ENCODE results near the gene CDH13.

Gene CDH13

DNA sequence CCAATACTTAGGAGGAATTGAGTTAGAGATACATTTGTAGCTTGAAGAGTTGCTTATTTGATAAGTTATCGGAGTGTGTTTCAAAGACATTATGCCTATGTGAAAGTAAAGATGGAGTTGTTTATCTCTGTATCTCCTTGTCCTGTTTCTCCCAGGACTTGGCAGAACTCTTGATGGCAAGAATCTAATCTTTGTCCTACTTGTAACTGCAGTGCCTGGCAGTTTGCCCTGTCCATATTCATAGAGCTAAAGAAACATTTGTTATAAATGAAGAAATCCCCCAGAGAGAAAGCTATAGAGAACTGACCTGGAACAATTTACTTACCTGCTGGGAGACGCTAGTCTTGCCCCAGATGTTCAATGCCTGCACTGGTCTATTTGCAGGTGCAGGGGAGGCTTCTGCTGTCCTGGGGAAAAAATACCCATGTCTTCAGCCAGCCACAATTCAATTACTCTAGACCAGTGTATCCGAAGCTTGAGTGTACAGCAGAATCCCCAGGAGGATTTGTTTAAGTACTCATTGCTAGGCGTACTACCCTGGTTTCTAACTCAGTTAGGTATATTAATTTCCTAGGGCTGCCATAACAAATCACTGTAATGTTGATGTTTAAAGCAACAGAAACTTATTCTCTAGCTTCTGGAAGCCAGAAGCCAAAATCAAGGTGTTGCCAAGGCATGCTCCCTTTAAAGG is 771.0 kb downstream of the CDH13 start:
- no peaks in the 10 kb centered on the region for H3K9me3 ChIP-seq (ENCODE audit: control insufficient read depth, insufficient read depth, low read length)
- no peaks in the 10 kb centered on the region for H3K79me2 ChIP-seq (ENCODE audit: control insufficient read depth, low read length)
- H3K27ac ChIP-seq (ENCODE audit: low read depth, low read length) = no peak overlapping the region
- H3K4me3 ChIP-seq (ENCODE audit: low read length) = no peak overlapping the region
- H3K4me2 ChIP-seq (ENCODE audit: low read length) = no peak overlapping the region
- H3K36me3 ChIP-seq (ENCODE audit: control insufficient read depth, low read length) = no peaks in the 10 kb centered on the region
- TF ChIP-seq, protein P1, sequence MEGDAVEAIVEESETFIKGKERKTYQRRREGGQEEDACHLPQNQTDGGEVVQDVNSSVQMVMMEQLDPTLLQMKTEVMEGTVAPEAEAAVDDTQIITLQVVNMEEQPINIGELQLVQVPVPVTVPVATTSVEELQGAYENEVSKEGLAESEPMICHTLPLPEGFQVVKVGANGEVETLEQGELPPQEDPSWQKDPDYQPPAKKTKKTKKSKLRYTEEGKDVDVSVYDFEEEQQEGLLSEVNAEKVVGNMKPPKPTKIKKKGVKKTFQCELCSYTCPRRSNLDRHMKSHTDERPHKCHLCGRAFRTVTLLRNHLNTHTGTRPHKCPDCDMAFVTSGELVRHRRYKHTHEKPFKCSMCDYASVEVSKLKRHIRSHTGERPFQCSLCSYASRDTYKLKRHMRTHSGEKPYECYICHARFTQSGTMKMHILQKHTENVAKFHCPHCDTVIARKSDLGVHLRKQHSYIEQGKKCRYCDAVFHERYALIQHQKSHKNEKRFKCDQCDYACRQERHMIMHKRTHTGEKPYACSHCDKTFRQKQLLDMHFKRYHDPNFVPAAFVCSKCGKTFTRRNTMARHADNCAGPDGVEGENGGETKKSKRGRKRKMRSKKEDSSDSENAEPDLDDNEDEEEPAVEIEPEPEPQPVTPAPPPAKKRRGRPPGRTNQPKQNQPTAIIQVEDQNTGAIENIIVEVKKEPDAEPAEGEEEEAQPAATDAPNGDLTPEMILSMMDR (IDR thresholded peaks at IDR 0.05; ENCODE audit: low read depth, low read length, poor library complexity, severe bottlenecking) = no peak
- TF ChIP-seq EZH2phosphoT487 (IDR thresholded peaks at IDR 0.05; ENCODE audit: borderline replicate concordance, low read length) = no peak
- H4K20me1 ChIP-seq (ENCODE audit: control insufficient read depth, insufficient read depth, low read depth, low read length) = no peaks in the 10 kb centered on the region
- no peaks in the 10 kb centered on the region for H3K4me1 ChIP-seq (ENCODE audit: control insufficient read depth, low read length)
- no peaks in the 10 kb centered on the region for H3K27me3 ChIP-seq (ENCODE audit: control insufficient read depth, low read length)
- H3K9me2 ChIP-seq (replicated peaks; ENCODE audit: control insufficient read depth, low read length) = no peaks in the 10 kb centered on the region
- H3F3A ChIP-seq (ENCODE audit: control insufficient read depth, insufficient read depth) = no peaks in the 10 kb centered on the region

GRCh38 chr16:83400234-83400633 is 773.5 kb downstream of the CDH13 start:
- no peak overlapping the region for H3K4me3 ChIP-seq (ENCODE audit: low read length)
- TF ChIP-seq EZH2phosphoT487 (IDR thresholded peaks at IDR 0.05; ENCODE audit: borderline replicate concordance, low read length) = no peak
- TF ChIP-seq, protein P1 (IDR thresholded peaks at IDR 0.05; ENCODE audit: low read depth, low read length, poor library complexity, severe bottlenecking) = no peak
- H3K9me2 ChIP-seq (replicated peaks; ENCODE audit: control insufficient read depth, low read length) = no peaks in the 10 kb centered on the region
- no peaks in the 10 kb centered on the region for H3K4me1 ChIP-seq (ENCODE audit: control insufficient read depth, low read length)
- no peaks in the 10 kb centered on the region for H3K9me3 ChIP-seq (ENCODE audit: control insufficient read depth, insufficient read depth, low read length)
- H3K27me3 ChIP-seq (ENCODE audit: control insufficient read depth, low read length) = no peaks in the 10 kb centered on the region
- H3K36me3 ChIP-seq (ENCODE audit: control insufficient read depth, low read length) = no peaks in the 10 kb centered on the region
- H3F3A ChIP-seq (ENCODE audit: control insufficient read depth, insufficient read depth) = no peaks in the 10 kb centered on the region
- no peak overlapping the region for H3K27ac ChIP-seq (ENCODE audit: low read depth, low read length)
- no peak overlapping the region for H3K4me2 ChIP-seq (ENCODE audit: low read length)
- H4K20me1 ChIP-seq (ENCODE audit: control insufficient read depth, insufficient read depth, low read depth, low read length) = no peaks in the 10 kb centered on the region
- no peaks in the 10 kb centered on the region for H3K79me2 ChIP-seq (ENCODE audit: control insufficient read depth, low read length)

GRCh38 chr16:83402160-83402814 is 775.5 kb downstream of the CDH13 start:
- Histone ChIP-seq H3K9me2 (replicated peaks; ENCODE audit: control insufficient read depth, low read length) (no peaks in the 10 kb centered on the region), H3K36me3 (ENCODE audit: control insufficient read depth, low read length) (no peaks in the 10 kb centered on the region), H3K4me1 (ENCODE audit: control insufficient read depth, low read length) (no peaks in the 10 kb centered on the region), H3K27ac (ENCODE audit: low read depth, low read length) (no peak overlapping the region), H3K79me2 (ENCODE audit: control insufficient read depth, low read length) (no peaks in the 10 kb centered on the region), H4K20me1 (ENCODE audit: control insufficient read depth, insufficient read depth, low read depth, low read length) (no peaks in the 10 kb centered on the region), H3K9me3 (ENCODE audit: control insufficient read depth, insufficient read depth, low read length) (no peaks in the 10 kb centered on the region), H3K4me3 (ENCODE audit: low read length) (no peak overlapping the region), H3K4me2 (ENCODE audit: low read length) (no peak overlapping the region), H3K27me3 (ENCODE audit: control insufficient read depth, low read length) (no peaks in the 10 kb centered on the region), H3F3A (ENCODE audit: control insufficient read depth, insufficient read depth) (no peaks in the 10 kb centered on the region)
- TF ChIP-seq EZH2phosphoT487 (IDR thresholded peaks at IDR 0.05; ENCODE audit: borderline replicate concordance, low read length) = no peak
- TF ChIP-seq, protein P1 (IDR thresholded peaks at IDR 0.05; ENCODE audit: low read depth, low read length, poor library complexity, severe bottlenecking) = peak; percentile 41

Data from DOHH2 (cell line).